Mesenchymal stem cell (in vitro differentiated cells and primary cell): Measurements from ENCODE around the gene BRME1.

ENCODE experiments used
- DNase-seq: peaks from one replicate; pipeline ENCODE4 v3.0.0-alpha.2; 2013
- H2AFZ ChIP-seq: one replicate; pipeline ENCODE4 v1.6.1; 2013; ENCODE audit warnings: low read depth, mild to moderate bottlenecking, control low read depth, inconsistent platforms, low read length, moderate library complexity
- H2AK5ac ChIP-seq: 2 replicates; pipeline ENCODE4 v1.6.1; 2013; ENCODE audit warnings: low read length, moderate library complexity, mild to moderate bottlenecking, inconsistent platforms; ENCODE audit not compliant: severe bottlenecking
- H2BK120ac ChIP-seq: one replicate; pipeline ENCODE4 v1.6.1; 2013; ENCODE audit warnings: low read depth, mild to moderate bottlenecking, inconsistent platforms, low read length, moderate library complexity
- H2BK12ac ChIP-seq, 2 experiments: one replicate each; pipeline ENCODE4 v1.6.1; 2013; ENCODE audit warnings: inconsistent platforms in 2 of 2, low read length in 2 of 2, mild to moderate bottlenecking in 2 of 2, moderate library complexity in 2 of 2, control low read depth in 1 of 2
- H2BK15ac ChIP-seq: one replicate; pipeline ENCODE4 v1.6.1; 2013; ENCODE audit warnings: mild to moderate bottlenecking, low read depth, inconsistent platforms; ENCODE audit not compliant: poor library complexity, severe bottlenecking
- H2BK5ac ChIP-seq: 2 replicates; pipeline ENCODE4 v1.6.1; 2013; ENCODE audit warnings: low read depth, mild to moderate bottlenecking, low read length, control low read depth, inconsistent platforms; ENCODE audit not compliant: poor library complexity, severe bottlenecking
- H3K14ac ChIP-seq, 2 experiments: one replicate each; pipeline ENCODE4 v1.6.1; 2013; ENCODE audit warnings: inconsistent platforms in 2 of 2, low read length in 2 of 2, control low read depth in 1 of 2, mild to moderate bottlenecking in 1 of 2, moderate library complexity in 1 of 2
- H3K18ac ChIP-seq, 2 experiments: one replicate each; pipeline ENCODE4 v1.6.1; 2013; ENCODE audit warnings: inconsistent platforms in 2 of 2, low read length in 2 of 2, control low read depth in 1 of 2, low read depth in 1 of 2, mild to moderate bottlenecking in 1 of 2
- H3K23ac ChIP-seq, 2 experiments: one replicate each; pipeline ENCODE4 v1.6.1; 2013; ENCODE audit warnings: inconsistent platforms in 2 of 2, low read length in 2 of 2, mild to moderate bottlenecking in 2 of 2, moderate library complexity in 2 of 2, control low read depth in 1 of 2
- H3K27ac ChIP-seq: 2 replicates; pipeline ENCODE4 v1.5.1; 2013; ENCODE audit warnings: mild to moderate bottlenecking, moderate library complexity, low read length, control low read depth, inconsistent platforms; ENCODE audit not compliant: poor library complexity, severe bottlenecking
- H3K27me3 ChIP-seq, 2 experiments: 2 replicates each; pipeline versions ENCODE4 v1.6.1 to v1.7.0; 2013; ENCODE audit warnings: low read length in 2 of 2, mild to moderate bottlenecking in 2 of 2, moderate library complexity in 2 of 2, control low read depth in 1 of 2, inconsistent platforms in 1 of 2; ENCODE audit not compliant: control insufficient read depth in 1 of 2, insufficient read depth in 1 of 2
- H3K36me3 ChIP-seq, 2 experiments: 2 replicates each; pipeline versions ENCODE4 v1.6.1 to v1.7.0; 2013; ENCODE audit warnings: low read length in 2 of 2, control low read depth in 1 of 2, inconsistent platforms in 1 of 2, low read depth in 1 of 2, mild to moderate bottlenecking in 1 of 2; ENCODE audit not compliant: insufficient read depth in 2 of 2, control insufficient read depth in 1 of 2
- H3K4ac ChIP-seq, 2 experiments: one replicate each; pipeline ENCODE4 v1.6.1; 2013; ENCODE audit warnings: inconsistent platforms in 2 of 2, low read length in 2 of 2, mild to moderate bottlenecking in 2 of 2, moderate library complexity in 2 of 2, control low read depth in 1 of 2, low read depth in 1 of 2
- H3K4me1 ChIP-seq: 2 replicates; pipeline ENCODE4 v1.6.1; 2013; ENCODE audit warnings: low read depth, low read length, control low read depth; ENCODE audit not compliant: control insufficient read depth, insufficient read depth
- H3K4me2 ChIP-seq: 2 replicates; pipeline ENCODE4 v1.6.1; 2013; ENCODE audit warnings: low read length, mild to moderate bottlenecking, inconsistent platforms; ENCODE audit not compliant: poor library complexity, severe bottlenecking
- H3K4me3 ChIP-seq, 2 experiments: 2 replicates each; pipeline versions ENCODE4 v1.5.1 to v1.7.0; 2013; ENCODE audit warnings: low read length in 2 of 2, mild to moderate bottlenecking in 2 of 2, control low read depth in 1 of 2, low read depth in 1 of 2; ENCODE audit not compliant: insufficient read depth in 1 of 2
- H3K79me1 ChIP-seq: replicated peaks from 2 replicates; pipeline ENCODE4 v1.6.1; 2013; ENCODE audit warnings: mild to moderate bottlenecking, control low read depth, low read length, inconsistent platforms; ENCODE audit not compliant: poor library complexity, severe bottlenecking
- H3K9ac ChIP-seq: 2 replicates; pipeline ENCODE4 v1.7.0; 2013; ENCODE audit warnings: mild to moderate bottlenecking, low read length, moderate library complexity
- H3K9me3 ChIP-seq: 2 replicates; pipeline ENCODE4 v1.7.0; 2013; ENCODE audit warnings: mild to moderate bottlenecking, low read length; ENCODE audit not compliant: control insufficient read depth
- H4K8ac ChIP-seq: one replicate; pipeline ENCODE4 v1.6.1; 2013; ENCODE audit warnings: inconsistent platforms, mild to moderate bottlenecking, low read length, moderate library complexity
- H4K91ac ChIP-seq: one replicate; pipeline ENCODE4 v1.6.1; 2013; ENCODE audit warnings: mild to moderate bottlenecking, low read length, inconsistent platforms
- WGBS: methylation state at CpG from one replicate; pipeline ENCODE4 v1.1.7; 2013; ENCODE audit warnings: mixed read lengths; 5-methylcytosine and 5-hydroxymethylcytosine counted together

The BRME1 gene

GRCh38 chr19:13841086-13841961 lies 64.6 kb downstream of the BRME1 start:
- Histone ChIP-seq H3K18ac (peak overlapping the region; percentile 69 to 84), H2BK12ac (peak overlapping the region in 1 of 2 experiments; percentile 29), H2BK120ac (peak overlapping the region; percentile 35), H3K4ac (peak overlapping the region; percentile 34 to 77), H3K4me2 (peak overlapping the region; percentile 93), H3K79me1 (peaks cover 4% of the 10 kb centered on the region), H3K27me3 (no peaks in the 10 kb centered on the region), H4K8ac (no peak overlapping the region), H4K91ac (peak overlapping the region; percentile 69), H3K23ac (peak overlapping the region in 1 of 2 experiments; percentile 66), H3K4me1 (peaks cover 50% of the 10 kb centered on the region), H2BK15ac (peak overlapping the region; percentile 73), H2AK5ac (peak overlapping the region; percentile 43), H3K27ac (peak overlapping the region; percentile 53), H2AFZ (no peak overlapping the region), H2BK5ac (peak overlapping the region; percentile 50), H3K14ac (peak overlapping the region in 1 of 2 experiments; percentile 97), H3K9me3 (no peaks in the 10 kb centered on the region), H3K36me3 (peaks cover 13 to 36% of the 10 kb centered on the region in 2 experiments), H3K9ac (peak overlapping the region; percentile 95), H3K4me3 (peak overlapping the region; percentile 82 to 90)
- peak; percentile 73 for DNase-seq
- 73% methylated on average over 26 of the region's 26 CpGs for WGBS

GRCh38 chr19:13840305-13841085 lies 65.4 kb downstream of the BRME1 start:
- peak overlapping the region; percentile 85 to 87 for H3K18ac ChIP-seq
- H3K36me3 ChIP-seq = peaks cover 22 to 45% of the 10 kb centered on the region in 2 experiments
- peak overlapping the region in 1 of 2 experiments; percentile 97 for H3K14ac ChIP-seq
- H3K27me3 ChIP-seq = no peaks in the 10 kb centered on the region
- peaks cover 56% of the 10 kb centered on the region for H3K4me1 ChIP-seq
- peak overlapping the region; percentile 73 for H2BK15ac ChIP-seq
- H2AK5ac ChIP-seq = no peak overlapping the region
- H3K4ac ChIP-seq = peak overlapping the region in 1 of 2 experiments; percentile 41
- H3K4me3 ChIP-seq = peak overlapping the region; percentile 82 to 90
- H3K79me1 ChIP-seq = peaks cover 4% of the 10 kb centered on the region
- H2BK12ac ChIP-seq = peak overlapping the region in 1 of 2 experiments; percentile 28
- peak overlapping the region; percentile 45 for H4K8ac ChIP-seq
- H2BK120ac ChIP-seq = peak overlapping the region; percentile 65
- peak overlapping the region; percentile 81 for H4K91ac ChIP-seq
- peak overlapping the region; percentile 95 for H3K9ac ChIP-seq
- H3K9me3 ChIP-seq = no peaks in the 10 kb centered on the region
- H3K23ac ChIP-seq = no peak overlapping the region
- H2BK5ac ChIP-seq = peak overlapping the region; percentile 26
- peak overlapping the region; percentile 53 for H3K27ac ChIP-seq
- no peak overlapping the region for H2AFZ ChIP-seq
- 69% methylated on average over 21 of the region's 23 CpGs for WGBS
- H3K4me2 ChIP-seq = peak overlapping the region; percentile 93
- peak; percentile 83 for DNase-seq

GRCh38 chr19:13839938-13840304 lies 66.0 kb downstream of the BRME1 start:
- H3K18ac ChIP-seq = peak overlapping the region in 1 of 2 experiments; percentile 78
- no peak overlapping the region for H2AFZ ChIP-seq
- H3K9me3 ChIP-seq = no peaks in the 10 kb centered on the region
- peak overlapping the region; percentile 95 for H3K9ac ChIP-seq
- 63% methylated on average over 5 of the region's 6 CpGs for WGBS
- peak overlapping the region; percentile 56 to 82 for H3K4me3 ChIP-seq
- H2AK5ac ChIP-seq = peak overlapping the region; percentile 33
- H2BK120ac ChIP-seq = peak overlapping the region; percentile 65
- no peaks in the 10 kb centered on the region for H3K27me3 ChIP-seq
- peak; percentile 87 for DNase-seq
- peak overlapping the region; percentile 59 for H2BK5ac ChIP-seq
- peaks cover 24 to 45% of the 10 kb centered on the region in 2 experiments for H3K36me3 ChIP-seq
- H2BK15ac ChIP-seq = no peak overlapping the region
- peak overlapping the region; percentile 47 for H4K91ac ChIP-seq
- H3K4me1 ChIP-seq = peaks cover 57% of the 10 kb centered on the region
- H2BK12ac ChIP-seq = peak overlapping the region in 1 of 2 experiments; percentile 28
- H3K4ac ChIP-seq = no peak overlapping the region
- peak overlapping the region; percentile 53 for H3K27ac ChIP-seq
- H3K14ac ChIP-seq = no peak overlapping the region
- H3K4me2 ChIP-seq = peak overlapping the region; percentile 93
- H3K23ac ChIP-seq = no peak overlapping the region
- no peak overlapping the region for H4K8ac ChIP-seq
- peaks cover 4% of the 10 kb centered on the region for H3K79me1 ChIP-seq
